LHCN-M2 (cell line): Measurements from ENCODE around the gene TBPL1. TPM values are rescaled to one million over a fixed set of nuclear protein-coding genes. Genes with fewer than 3 reads are reported as not detected.
"Not testable (repeated sequence)": the region's sequence is repeated elsewhere in the genome, so short reads cannot be mapped to it uniquely, and the experiment has no call there.

ENCODE experiments used
- DNase-seq: peaks from one replicate; pipeline ENCODE4 v3.0.0-alpha.2; 2012; ENCODE audit warnings: low read depth
- polyA plus RNA-seq: library from polyadenylated mRNA; unstranded; fragments of >200 nt; gene quantifications from one replicate; pipeline ENCODE4 v1.2.1, GENCODE V29; 2012; ENCODE audit warnings: missing spikeins
- total RNA-seq: library from RNA; depleted of rRNA; stranded (reverse); fragments of >200 nt; gene quantifications from 2 replicates; pipeline ENCODE4 v1.2.3, GENCODE V29; 2014; rRNA removed

Gene TBPL1
- total RNA-seq, result 28.2 and 39.8 TPM in 2 replicates
- 17.3 TPM for polyA plus RNA-seq

GRCh38 chr6:133952815-133953633 is at the start of gene TBPL1:
Gene TBPL1 (plus strand): TSS chr6:133953224. CDS start chr6:133980126, 26,902 bp downstream.
- peak; percentile 95 for DNase-seq

- DNase-seq, result no peak
Measured at GRCh38 chr6:133903855-133904254, 49.2 kb upstream of the TBPL1 start.

GRCh38 chr6:133906050-133906449 is 47.0 kb upstream of the TBPL1 start:
- peak; percentile 66 for DNase-seq

- peak; percentile 90 for DNase-seq
Measured at GRCh38 chr6:133916650-133917151, 36.3 kb upstream of the TBPL1 start.

GRCh38 chr6:133917781-133918180 is 35.2 kb upstream of the TBPL1 start:
- DNase-seq, result no peak

GRCh38 chr6:133918208-133918930 is 34.7 kb upstream of the TBPL1 start:
- DNase-seq, result no peak

- DNase-seq, result no peak
Measured at GRCh38 chr6:133919362-133919761, 33.7 kb upstream of the TBPL1 start.

GRCh38 chr6:133921249-133921859 is 31.7 kb upstream of the TBPL1 start:
- DNase-seq, result peak; percentile 82

- DNase-seq, result peak; percentile 75
Measured at GRCh38 chr6:133923938-133924593, 29.0 kb upstream of the TBPL1 start.

- DNase-seq, result not testable (repeated sequence)
Measured at GRCh38 chr6:133931221-133931620, 21.8 kb upstream of the TBPL1 start.

- DNase-seq, result not testable (repeated sequence)
Measured at GRCh38 chr6:133936352-133936751, 16.7 kb upstream of the TBPL1 start.

- no peak for DNase-seq
Measured at GRCh38 chr6:133937909-133938308, 15.1 kb upstream of the TBPL1 start.

GRCh38 chr6:133938533-133938932 is 14.5 kb upstream of the TBPL1 start:
- no peak for DNase-seq

GRCh38 chr6:133939778-133940667 is 13.0 kb upstream of the TBPL1 start:
- no peak for DNase-seq

- peak; percentile 14 for DNase-seq
Measured at GRCh38 chr6:133945158-133945557, 7.9 kb upstream of the TBPL1 start.

GRCh38 chr6:133947302-133947900 is 5.6 kb upstream of the TBPL1 start:
- DNase-seq, result no peak

GRCh38 chr6:133948472-133948871 is 4.6 kb upstream of the TBPL1 start:
- DNase-seq, result no peak

GRCh38 chr6:133951227-133951626 is 1.8 kb upstream of the TBPL1 start:
- DNase-seq, result no peak

- DNase-seq, result peak; percentile 80
Measured at GRCh38 chr6:133951881-133952814, 876 bp upstream of the TBPL1 start.
